ENCODE results near the gene AKAP8.
A peak's percentile ranks its signal among the peaks of the same experiment; 100 is the strongest.

Gene AKAP8

DNA sequence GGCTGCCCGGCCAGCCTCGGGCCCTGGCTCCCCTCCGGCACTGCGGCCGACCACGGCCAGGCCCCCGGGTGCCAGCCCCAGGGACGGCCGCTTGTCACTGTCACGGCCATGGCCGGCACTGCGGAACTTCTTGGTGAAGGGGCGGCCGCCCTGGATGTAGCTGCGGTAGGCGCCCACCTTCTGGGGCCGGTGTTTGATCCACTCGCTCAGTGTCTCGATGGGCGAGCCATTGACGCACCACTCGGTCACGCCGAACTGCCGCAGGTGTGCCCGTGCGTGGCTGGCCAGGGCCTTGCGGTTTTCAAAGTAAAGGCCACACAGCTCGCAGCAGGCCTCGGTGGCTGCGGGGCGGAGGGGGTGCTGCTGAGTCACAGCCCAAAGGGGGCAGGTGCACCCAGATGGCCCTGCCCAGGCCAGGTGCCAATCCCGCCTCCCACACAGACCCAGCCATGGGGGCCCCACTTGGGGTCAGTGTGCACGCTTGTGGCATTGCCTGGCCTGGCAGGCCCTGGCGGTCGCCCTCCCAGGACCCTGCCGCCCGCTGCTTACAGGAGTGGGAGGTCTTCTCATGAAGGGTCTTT, 45.2 kb upstream of the AKAP8 start:
- no peaks in the 10 kb centered on the region for H3K27me3 ChIP-seq
- H3K4me1 ChIP-seq = peaks cover 0 to 19% (median 4%) of the 10 kb centered on the region in 4 donors
- no peak overlapping the region for H3K4me3 ChIP-seq
- TF ChIP-seq, protein P1, sequence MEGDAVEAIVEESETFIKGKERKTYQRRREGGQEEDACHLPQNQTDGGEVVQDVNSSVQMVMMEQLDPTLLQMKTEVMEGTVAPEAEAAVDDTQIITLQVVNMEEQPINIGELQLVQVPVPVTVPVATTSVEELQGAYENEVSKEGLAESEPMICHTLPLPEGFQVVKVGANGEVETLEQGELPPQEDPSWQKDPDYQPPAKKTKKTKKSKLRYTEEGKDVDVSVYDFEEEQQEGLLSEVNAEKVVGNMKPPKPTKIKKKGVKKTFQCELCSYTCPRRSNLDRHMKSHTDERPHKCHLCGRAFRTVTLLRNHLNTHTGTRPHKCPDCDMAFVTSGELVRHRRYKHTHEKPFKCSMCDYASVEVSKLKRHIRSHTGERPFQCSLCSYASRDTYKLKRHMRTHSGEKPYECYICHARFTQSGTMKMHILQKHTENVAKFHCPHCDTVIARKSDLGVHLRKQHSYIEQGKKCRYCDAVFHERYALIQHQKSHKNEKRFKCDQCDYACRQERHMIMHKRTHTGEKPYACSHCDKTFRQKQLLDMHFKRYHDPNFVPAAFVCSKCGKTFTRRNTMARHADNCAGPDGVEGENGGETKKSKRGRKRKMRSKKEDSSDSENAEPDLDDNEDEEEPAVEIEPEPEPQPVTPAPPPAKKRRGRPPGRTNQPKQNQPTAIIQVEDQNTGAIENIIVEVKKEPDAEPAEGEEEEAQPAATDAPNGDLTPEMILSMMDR (IDR thresholded peaks at IDR 0.05) = no peak
- H3K27ac ChIP-seq = no peak overlapping the region
- H3K9me3 ChIP-seq = no peaks in the 10 kb centered on the region
- H3K36me3 ChIP-seq = peaks cover 46 to 76% (median 62%) of the 10 kb centered on the region in 3 donors
- intact Hi-C loops (cut with DNase I; ENCODE audit: low total_unique reads) = no loop called here
- no peak for DNase-seq

DNA sequence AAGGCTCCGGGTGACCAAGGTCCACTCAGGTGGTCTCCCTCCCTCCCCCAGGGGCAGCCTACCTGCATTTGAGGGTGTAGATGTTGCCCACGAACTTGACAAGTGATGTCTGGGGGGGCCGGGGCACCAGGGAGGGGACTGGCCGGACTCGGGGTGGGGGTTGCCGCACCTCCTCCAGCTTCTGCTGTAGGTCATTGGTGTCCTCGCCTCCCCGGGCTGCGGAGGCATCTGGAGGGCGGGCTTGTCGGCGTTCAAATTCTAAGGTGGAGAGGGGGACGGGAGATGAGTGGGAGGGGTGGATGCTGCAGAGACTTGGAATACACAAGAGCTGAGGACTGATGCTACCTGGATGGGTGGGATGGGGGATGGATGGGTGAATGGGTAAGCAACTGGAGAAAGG, 44.5 kb upstream of the AKAP8 start:
- Histone ChIP-seq H3K4me3 (no peak overlapping the region), H3K9me3 (no peaks in the 10 kb centered on the region), H3K27ac (no peak overlapping the region), H3K36me3 (peaks cover 46 to 69% (median 62%) of the 10 kb centered on the region in 3 donors), H3K4me1 (peaks cover 0 to 19% (median 7%) of the 10 kb centered on the region in 4 donors), H3K27me3 (no peaks in the 10 kb centered on the region)
- intact Hi-C loops (cut with DNase I; ENCODE audit: low total_unique reads) = no loop called here
- TF ChIP-seq, protein P1 (IDR thresholded peaks at IDR 0.05) = no peak
- DNase-seq = no peak

DNA sequence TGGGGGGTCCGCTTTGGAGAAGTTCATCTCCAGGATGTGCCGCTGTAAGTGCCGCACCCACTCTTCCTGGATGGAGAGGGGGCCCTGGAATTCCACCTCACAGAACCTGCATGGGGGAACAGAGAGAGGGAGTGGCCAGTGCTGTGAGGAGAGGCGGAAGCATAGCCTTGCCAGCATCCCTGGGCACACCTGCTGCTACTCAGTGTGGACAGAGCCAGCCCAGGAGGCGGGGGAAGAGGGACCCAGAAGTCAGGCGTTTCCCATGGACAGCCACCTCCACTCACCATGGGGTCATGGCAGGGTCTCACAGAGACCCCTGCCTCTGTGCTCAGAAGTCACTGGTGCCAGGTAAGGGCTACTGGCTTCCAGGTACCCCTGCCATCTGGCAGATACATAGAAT, 43.5 kb upstream of the AKAP8 start:
- Histone ChIP-seq H3K9me3 (no peaks in the 10 kb centered on the region), H3K4me1 (peaks cover 0 to 12% (median 7%) of the 10 kb centered on the region in 4 donors), H3K4me3 (no peak overlapping the region), H3K27me3 (no peaks in the 10 kb centered on the region), H3K27ac (no peak overlapping the region), H3K36me3 (peaks cover 46 to 60% (median 57%) of the 10 kb centered on the region in 3 donors)
- intact Hi-C loops (cut with DNase I; ENCODE audit: low total_unique reads) = no loop called here
- no peak for DNase-seq
- TF ChIP-seq, protein P1 (IDR thresholded peaks at IDR 0.05) = no peak

DNA sequence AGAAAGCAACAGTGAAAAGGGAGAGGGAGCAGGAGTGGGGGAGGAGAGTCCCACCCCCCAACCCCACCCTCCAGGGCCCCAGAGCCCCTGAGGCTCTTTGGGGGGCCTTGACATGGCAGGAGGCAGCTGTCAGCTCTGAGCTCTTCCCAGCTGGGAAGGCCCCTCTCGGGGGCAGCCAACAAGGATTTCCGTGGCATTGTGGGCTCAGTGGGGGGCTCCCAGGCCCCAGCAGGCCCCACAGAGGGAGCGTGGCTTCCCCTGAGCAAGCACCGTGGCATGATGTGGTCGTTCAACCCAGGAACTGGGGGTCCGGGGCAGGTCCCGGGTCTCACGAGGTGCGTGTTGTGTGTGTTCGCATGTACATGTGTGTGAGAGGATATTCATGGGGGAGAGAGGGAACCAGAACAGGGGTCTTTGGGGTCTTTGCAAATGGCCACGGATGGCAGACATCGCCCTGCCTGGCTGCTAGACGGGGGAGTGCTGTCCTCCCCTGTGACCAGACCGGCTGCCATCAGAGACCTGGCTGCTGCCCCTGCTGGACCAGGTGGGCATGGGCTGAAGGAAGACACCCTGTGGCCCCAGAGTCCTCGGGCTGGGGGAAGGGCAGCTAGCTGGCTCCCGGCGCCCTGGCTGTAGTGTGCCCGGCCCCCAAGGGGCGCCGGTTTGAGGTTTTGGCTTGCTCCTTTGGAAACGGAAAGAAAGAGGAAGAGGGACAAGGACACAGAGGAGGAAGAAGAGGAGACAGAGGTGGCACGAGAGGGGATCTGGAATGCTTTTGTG, 42.9 kb upstream of the AKAP8 start:
- Histone ChIP-seq H3K36me3 (peaks cover 46 to 53% (median 50%) of the 10 kb centered on the region in 3 donors), H3K4me1 (peaks cover 0 to 17% (median 10%) of the 10 kb centered on the region in 4 donors), H3K27ac (no peak overlapping the region), H3K4me3 (no peak overlapping the region), H3K9me3 (no peaks in the 10 kb centered on the region), H3K27me3 (no peaks in the 10 kb centered on the region)
- TF ChIP-seq, protein P1 (IDR thresholded peaks at IDR 0.05) = no peak
- no peak for DNase-seq
- intact Hi-C loops (cut with DNase I; ENCODE audit: low total_unique reads) = no loop called here

DNA sequence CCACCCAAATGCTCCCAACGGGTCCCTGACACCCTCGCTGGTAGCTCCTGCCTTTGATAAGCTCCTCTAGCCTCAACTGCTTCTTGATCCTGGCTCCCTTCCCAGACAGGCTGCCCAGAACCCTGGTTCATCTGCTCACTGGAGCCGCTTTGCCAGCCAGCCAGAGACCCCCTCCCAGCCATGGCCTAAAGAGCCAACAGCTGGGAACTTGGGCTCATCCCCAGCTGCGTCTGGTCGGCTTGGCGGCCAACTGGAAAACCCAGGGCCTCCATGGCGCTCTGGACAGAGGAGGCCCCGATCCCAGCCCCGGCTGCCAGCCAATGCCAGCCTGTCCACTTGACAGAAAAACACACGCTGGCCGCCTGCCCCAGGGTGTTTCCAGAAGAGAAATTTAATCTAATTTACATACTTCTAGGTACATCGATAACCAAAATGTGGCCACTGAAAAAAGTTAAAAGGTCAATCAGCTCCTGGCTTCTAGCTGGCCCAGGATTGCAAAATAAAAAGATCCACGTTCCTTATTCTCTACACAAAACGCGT, 42.2 kb upstream of the AKAP8 start:
- no peak overlapping the region for H3K4me3 ChIP-seq
- H3K27me3 ChIP-seq = no peaks in the 10 kb centered on the region
- peaks cover 40 to 46% (median 43%) of the 10 kb centered on the region in 3 donors for H3K36me3 ChIP-seq
- no peaks in the 10 kb centered on the region for H3K9me3 ChIP-seq
- H3K4me1 ChIP-seq = peaks cover 0 to 24% (median 17%) of the 10 kb centered on the region in 4 donors
- DNase-seq = no peak
- peak overlapping the region in 1 of 2 donors; percentile 26 for H3K27ac ChIP-seq
- TF ChIP-seq, protein P1 (IDR thresholded peaks at IDR 0.05) = no peak
- intact Hi-C loops (cut with DNase I; ENCODE audit: low total_unique reads) = no loop called here
